NB4 (cell line): Measurements from ENCODE around the gene ADGRF4.

Source experiments
- DNase-seq: peaks from one replicate; pipeline ENCODE4 v3.0.0; 2010; ENCODE audit warnings: low read depth
- H3K4me3 ChIP-seq: one replicate; pipeline ENCODE4 v1.5.1; 2011; ENCODE audit warnings: mild to moderate bottlenecking, low read depth, low read length, moderate library complexity
- MYC ChIP-seq: IDR thresholded peaks from 2 replicates; pipeline ENCODE4 v1.6.1; 2011; ENCODE audit warnings: low read depth, low read length
- POLR2A ChIP-seq: IDR thresholded peaks from 2 replicates; pipeline ENCODE4 v1.6.1; 2011; ENCODE audit warnings: mild to moderate bottlenecking; ENCODE audit not compliant: insufficient read length; ENCODE audit errors: extremely low read depth
- TF ChIP-seq, protein P1 (sequence below): IDR thresholded peaks from one replicate; pipeline ENCODE4 v1.5.1; 2012; ENCODE audit warnings: low read depth, low read length
- TF ChIP-seq, protein P2 (sequence below): IDR thresholded peaks from 2 replicates; pipeline ENCODE4 v1.6.1; 2011; ENCODE audit warnings: low read depth, low read length

The ADGRF4 gene

DNA sequence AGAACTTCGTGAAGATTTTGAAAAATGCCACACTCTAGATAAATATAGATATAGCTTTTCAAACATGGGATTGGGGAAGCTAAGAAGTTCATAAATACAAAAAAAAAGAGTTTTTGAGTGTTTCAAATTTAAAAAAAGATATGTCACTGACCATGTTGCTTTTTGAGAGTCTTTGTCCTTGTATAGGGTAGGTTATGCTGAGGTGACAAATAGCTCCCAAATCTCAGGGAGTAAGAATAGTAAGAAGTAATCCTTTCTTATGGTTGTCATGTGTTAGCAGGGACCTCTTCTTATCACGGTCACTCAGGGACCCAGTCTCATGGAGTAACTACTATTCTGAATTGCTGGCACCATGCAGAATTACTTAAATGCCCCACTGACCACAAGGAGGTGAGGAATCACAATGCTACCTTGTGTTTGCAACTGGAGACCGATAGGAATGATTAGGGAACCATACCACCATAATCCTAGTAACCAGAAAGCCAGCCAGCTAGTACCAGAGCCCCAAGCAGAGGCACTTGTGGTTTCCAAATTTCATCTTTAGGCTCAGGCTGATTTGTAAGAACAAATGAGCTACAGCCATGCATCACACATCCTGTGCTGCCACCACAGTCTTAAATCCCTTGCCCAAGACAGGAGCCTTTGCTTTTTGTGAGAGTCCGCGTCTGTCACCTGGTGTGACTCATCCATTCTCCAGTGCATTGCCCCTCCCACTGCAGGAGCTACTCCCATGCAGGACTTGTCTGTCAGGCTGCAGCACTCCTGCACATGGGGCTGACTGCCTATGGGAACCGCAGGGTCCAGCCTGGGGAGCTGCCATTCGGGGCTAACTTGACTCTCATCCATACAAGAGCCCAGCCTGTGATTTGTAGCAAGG is 42.4 kb upstream of the ADGRF4 start:
- TF ChIP-seq POLR2A (no peak), MYC (no peak)
- TF ChIP-seq, protein P1, sequence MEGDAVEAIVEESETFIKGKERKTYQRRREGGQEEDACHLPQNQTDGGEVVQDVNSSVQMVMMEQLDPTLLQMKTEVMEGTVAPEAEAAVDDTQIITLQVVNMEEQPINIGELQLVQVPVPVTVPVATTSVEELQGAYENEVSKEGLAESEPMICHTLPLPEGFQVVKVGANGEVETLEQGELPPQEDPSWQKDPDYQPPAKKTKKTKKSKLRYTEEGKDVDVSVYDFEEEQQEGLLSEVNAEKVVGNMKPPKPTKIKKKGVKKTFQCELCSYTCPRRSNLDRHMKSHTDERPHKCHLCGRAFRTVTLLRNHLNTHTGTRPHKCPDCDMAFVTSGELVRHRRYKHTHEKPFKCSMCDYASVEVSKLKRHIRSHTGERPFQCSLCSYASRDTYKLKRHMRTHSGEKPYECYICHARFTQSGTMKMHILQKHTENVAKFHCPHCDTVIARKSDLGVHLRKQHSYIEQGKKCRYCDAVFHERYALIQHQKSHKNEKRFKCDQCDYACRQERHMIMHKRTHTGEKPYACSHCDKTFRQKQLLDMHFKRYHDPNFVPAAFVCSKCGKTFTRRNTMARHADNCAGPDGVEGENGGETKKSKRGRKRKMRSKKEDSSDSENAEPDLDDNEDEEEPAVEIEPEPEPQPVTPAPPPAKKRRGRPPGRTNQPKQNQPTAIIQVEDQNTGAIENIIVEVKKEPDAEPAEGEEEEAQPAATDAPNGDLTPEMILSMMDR, result no peak
- TF ChIP-seq, protein P2, sequence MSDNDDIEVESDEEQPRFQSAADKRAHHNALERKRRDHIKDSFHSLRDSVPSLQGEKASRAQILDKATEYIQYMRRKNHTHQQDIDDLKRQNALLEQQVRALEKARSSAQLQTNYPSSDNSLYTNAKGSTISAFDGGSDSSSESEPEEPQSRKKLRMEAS, result no peak
- no peak overlapping the region for H3K4me3 ChIP-seq
- peak; percentile 65 for DNase-seq

DNA sequence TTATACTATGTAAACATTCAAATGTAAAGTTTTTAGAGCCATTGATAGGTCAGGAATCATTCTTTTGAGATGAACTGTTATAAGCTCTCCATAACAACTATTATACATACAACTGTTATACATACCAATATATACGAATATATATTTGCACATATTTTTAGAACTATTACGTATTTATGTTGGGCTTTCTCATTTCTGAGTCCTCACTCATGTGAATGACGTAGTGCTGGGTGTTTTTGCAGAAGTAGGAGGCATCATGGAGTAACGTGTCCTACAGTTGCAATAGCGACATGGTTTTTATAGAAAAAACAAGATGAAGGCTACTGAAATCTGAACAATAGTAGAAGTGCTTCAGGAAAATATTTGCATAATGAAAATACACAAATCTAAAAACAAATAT is 36.4 kb upstream of the ADGRF4 start:
- DNase-seq, result no peak
- no peak overlapping the region for H3K4me3 ChIP-seq
- no peak for TF ChIP-seq MYC
- TF ChIP-seq POLR2A, result no peak
- TF ChIP-seq, protein P1, result no peak
- TF ChIP-seq, protein P2, result no peak

DNA sequence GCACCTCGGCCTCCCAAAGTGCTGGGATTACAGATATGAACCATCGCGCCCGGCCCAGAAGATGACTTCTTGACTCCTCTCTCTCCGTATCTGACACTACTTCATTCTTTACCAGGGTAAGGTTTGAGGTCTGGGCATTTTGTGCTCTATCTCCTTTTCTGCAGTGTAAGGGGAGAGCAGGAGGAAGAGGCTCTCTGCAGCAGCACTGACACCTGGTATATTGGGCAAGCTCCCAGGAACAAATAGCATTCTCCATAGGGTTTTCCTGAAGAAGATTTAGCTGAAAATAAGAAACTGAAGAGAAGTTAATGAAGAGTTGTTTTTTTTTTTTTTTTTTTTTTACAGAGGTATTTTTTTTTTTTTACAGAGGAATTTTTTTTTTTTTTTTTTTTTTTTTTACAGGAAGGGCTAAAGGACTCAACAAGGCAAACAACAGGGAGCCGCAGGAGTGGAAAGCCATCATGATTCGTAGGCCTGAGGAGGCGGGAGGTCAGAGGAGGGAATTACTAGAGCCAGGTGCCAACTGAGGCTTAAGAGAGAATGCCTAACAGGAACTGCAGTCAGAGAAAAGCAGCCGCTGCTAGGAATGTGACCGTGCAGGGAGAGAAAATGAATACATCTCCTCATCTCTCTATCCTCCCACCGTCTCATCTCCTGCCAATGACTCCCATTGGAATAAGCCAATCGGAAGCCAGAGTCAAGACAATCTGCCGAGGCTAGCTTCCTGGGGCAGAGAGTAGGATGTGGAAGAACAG is 34.7 kb upstream of the ADGRF4 start:
- DNase-seq, result no peak
- H3K4me3 ChIP-seq, result no peak overlapping the region
- TF ChIP-seq, protein P2, result no peak
- TF ChIP-seq MYC (no peak), POLR2A (no peak)
- TF ChIP-seq, protein P1, result no peak

DNA sequence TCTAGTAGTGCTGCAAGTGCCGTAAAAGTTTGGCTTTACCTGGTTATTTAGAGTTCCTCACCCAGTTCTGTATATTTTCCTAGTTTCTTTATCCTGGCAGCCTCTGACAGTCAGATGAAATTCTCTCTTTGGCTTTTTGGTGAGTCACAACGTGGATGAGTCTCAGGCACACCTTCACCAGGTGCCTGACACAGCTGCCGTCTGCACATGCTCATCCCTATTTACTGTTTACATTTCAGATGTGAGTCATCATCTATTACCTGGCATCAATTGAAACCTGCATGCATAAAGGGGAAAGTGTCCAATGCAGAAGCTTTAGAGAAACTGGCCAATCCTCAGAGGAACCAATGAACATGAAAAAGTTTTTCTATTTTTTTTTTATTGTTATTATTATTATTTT is 33.3 kb upstream of the ADGRF4 start:
- no peak for DNase-seq
- no peak overlapping the region for H3K4me3 ChIP-seq
- TF ChIP-seq MYC (no peak), POLR2A (no peak)
- TF ChIP-seq, protein P1, result no peak
- TF ChIP-seq, protein P2, result no peak

DNA sequence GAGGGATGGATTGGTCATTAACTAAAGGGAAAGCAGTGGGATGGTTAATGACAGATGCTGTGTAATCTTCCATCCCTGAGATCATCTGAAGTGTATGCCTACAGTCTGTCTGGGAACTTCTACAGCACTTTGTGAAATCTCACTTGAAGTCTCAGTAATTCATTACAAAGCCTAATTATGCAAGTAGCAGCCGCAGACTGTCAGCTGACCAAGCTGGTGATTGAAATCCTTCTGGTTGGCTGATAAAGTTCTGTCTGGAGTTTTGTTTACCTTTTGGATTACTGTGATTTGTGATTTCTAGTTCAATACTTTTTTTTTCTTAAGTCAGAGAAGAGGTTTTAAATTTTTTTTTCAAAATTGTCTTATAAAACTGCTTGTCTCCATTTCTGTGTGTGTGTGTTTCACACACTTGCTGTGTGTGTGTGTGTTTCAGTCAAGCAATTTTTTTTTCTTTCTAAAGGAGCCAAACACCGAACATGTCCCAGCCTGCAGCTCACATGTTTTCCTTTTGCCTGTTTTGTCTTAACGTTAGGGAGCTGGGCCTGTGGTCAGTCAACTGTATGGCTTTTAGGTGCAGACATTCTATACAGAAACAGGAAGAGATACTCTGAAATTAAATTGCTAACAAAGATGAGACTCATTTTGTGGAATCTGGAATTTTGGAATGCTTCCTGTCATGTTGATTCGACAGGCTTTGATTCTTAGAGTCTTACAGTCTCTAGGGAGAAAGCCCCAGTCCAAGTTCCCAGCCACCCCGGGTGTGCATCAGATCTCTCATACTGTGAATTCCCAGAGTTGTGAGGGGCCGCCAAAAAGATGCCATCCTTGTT is 28.5 kb upstream of the ADGRF4 start:
- H3K4me3 ChIP-seq, result no peak overlapping the region
- TF ChIP-seq, protein P2, result no peak
- TF ChIP-seq MYC (no peak), POLR2A (no peak)
- TF ChIP-seq, protein P1, result no peak
- no peak for DNase-seq
